PFSK-1 (cell line): ENCODE data around the gene PTCH1.

Experiments
- POLR2AphosphoS5 ChIP-seq: IDR thresholded peaks from 2 replicates; pipeline ENCODE4 v1.6.1; 2012; ENCODE audit warnings: low read depth, mild to moderate bottlenecking, control low read depth, low read length, moderate library complexity
- SIN3A ChIP-seq: IDR thresholded peaks from 2 replicates; pipeline ENCODE4 v1.6.1; 2012; ENCODE audit warnings: mild to moderate bottlenecking, low read length, moderate library complexity, borderline replicate concordance; ENCODE audit not compliant: insufficient read depth

DNA sequence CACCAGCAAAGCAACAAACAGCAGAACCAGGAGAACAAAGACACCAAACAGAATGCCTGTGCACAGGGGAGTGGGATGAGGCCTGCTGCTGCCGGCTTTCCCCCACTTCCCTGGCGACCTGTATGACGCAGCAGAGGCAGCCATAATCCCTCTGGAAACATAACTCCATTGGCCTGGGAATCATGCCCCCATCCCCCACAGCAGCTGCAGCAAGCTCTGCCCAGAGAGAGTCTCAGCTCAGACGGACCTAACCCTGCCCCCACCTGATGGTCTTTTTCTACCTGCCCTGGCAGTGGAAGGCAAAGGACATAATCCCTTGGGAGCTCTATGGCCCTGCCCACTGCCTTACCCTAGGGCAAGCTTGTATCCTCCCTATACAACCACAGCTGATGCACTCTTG is 117.5 kb downstream of the PTCH1 start:
- TF ChIP-seq POLR2AphosphoS5 (no peak), SIN3A (no peak)
